SK-N-SH treated with all-trans-retinoic acid at 6 μM for 48 hours (cell line): Measurements from ENCODE around the gene TLDC2.

Experiments
- PATZ1 ChIP-seq: fragments of 250-450 bp; sonication (Bioruptor Pico); IDR thresholded peaks from 2 replicates; pipeline ENCODE4 v1.8.0; 2020; ENCODE audit warnings: mild to moderate bottlenecking, moderate library complexity, borderline replicate concordance
- ZFP3 ChIP-seq: fragments of 250-450 bp; sonication (Bioruptor Pico); IDR thresholded peaks from 2 replicates; pipeline ENCODE4 v1.5.0; 2020; ENCODE audit warnings: mild to moderate bottlenecking, moderate library complexity

DNA sequence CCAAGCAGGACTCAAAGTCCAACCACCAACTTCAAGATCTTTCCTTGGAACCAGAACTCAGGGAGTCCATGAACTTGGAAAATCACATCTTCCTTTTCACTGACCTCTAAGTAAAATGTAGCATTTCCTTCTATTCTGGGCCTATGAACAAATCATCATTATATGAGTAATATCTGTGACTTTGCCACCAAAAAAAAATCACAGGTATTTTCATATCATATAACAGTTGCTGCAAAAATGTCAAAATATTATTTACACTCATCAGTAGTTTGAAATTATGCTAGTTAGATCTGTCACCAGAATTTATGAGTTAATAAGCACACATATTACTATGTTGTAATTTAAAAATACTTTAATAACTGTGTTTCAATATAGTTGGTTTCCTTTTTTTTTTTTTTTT, 27.3 kb upstream of the TLDC2 start:
- TF ChIP-seq PATZ1 (CRISPR knock-in tag), result no peak
- no peak for TF ChIP-seq ZFP3
